ENCODE results near the gene CALHM3. TPM values are rescaled to one million over a fixed set of nuclear protein-coding genes. Genes with fewer than 3 reads are reported as not detected.

CALHM3 gene
- total RNA-seq, 1 experiment from 2014 or later: not detected

DNA sequence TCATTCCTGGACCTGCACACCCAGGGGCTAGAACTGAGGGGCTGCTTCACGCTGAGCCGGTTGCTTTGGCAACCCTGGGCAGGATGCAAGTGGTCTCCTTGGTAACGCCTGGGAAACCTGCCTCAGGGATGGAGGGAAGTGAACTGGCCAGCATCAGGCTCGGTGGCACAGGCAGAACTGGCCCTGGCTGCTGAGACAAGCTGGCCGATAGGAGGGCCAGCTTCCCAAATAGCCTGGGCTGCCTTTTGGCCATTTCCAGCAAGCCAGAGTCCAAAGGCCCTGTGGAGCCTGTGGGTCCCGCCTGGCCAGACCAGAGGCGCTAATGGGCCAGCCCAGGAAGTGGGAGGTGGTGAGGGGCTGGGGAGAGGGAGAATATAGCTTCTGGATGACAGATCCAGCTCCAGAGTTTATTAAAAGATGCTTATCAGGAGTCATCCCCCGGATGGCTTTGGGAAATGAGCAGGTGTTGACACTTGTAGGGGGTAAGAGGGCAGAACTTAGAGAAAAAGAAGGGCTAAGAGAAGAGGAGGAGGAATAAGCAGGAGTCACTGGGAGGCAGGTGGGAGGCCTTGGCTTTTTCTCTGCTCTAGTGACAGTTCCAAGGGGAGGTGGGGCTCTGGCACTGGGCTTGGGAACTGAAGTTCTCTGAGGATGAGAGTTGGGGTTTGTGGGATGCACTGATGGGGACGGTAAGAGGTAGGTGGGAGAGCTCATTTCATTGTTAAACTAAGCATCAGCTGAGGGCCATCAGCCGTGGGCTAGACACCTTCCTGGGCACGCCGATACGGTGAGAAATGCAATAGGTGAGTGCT, 24.0 kb upstream of the CALHM3 start:
- no peak overlapping the region for H3K4me3 ChIP-seq (ENCODE audit: low read depth, low read length, poor library complexity, severe bottlenecking)
- H3K27me3 ChIP-seq (replicated peaks; ENCODE audit: insufficient read depth, low read depth, low read length, poor library complexity): peaks cover 6% of the 10 kb centered on the region
- H3K9me3 ChIP-seq (ENCODE audit: low read depth, low read length, poor library complexity, severe bottlenecking): no peaks in the 10 kb centered on the region
- H3K4me1 ChIP-seq (ENCODE audit: insufficient read depth, low read length, poor library complexity, severe bottlenecking): no peaks in the 10 kb centered on the region
- POLR2A ChIA-PET (ENCODE audit: low non-redundant PET): no interaction called here
- no peak overlapping the region for H3K27ac ChIP-seq (ENCODE audit: low read depth, low read length, poor library complexity, severe bottlenecking)
- no peaks in the 10 kb centered on the region for H3K36me3 ChIP-seq (ENCODE audit: insufficient read depth, low read length, poor library complexity, severe bottlenecking)
- BruUV-seq (replicated peaks): no TSS peak
- CTCF ChIA-PET: no interaction called here
- no peak for DNase-seq (ENCODE audit: low spot score)
- intact Hi-C loops (cut with micrococcal nuclease; ENCODE audit: unreplicated experiment): no loop called here
- TF ChIP-seq, protein P1, sequence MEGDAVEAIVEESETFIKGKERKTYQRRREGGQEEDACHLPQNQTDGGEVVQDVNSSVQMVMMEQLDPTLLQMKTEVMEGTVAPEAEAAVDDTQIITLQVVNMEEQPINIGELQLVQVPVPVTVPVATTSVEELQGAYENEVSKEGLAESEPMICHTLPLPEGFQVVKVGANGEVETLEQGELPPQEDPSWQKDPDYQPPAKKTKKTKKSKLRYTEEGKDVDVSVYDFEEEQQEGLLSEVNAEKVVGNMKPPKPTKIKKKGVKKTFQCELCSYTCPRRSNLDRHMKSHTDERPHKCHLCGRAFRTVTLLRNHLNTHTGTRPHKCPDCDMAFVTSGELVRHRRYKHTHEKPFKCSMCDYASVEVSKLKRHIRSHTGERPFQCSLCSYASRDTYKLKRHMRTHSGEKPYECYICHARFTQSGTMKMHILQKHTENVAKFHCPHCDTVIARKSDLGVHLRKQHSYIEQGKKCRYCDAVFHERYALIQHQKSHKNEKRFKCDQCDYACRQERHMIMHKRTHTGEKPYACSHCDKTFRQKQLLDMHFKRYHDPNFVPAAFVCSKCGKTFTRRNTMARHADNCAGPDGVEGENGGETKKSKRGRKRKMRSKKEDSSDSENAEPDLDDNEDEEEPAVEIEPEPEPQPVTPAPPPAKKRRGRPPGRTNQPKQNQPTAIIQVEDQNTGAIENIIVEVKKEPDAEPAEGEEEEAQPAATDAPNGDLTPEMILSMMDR (conservative IDR thresholded peaks at IDR 0.05; ENCODE audit: low read depth, low read length): no peak
- no peak for TF ChIP-seq EZH2 (IDR thresholded peaks at IDR 0.05; ENCODE audit: borderline replicate concordance, low read depth, low read length, poor library complexity, severe bottlenecking)

DNA sequence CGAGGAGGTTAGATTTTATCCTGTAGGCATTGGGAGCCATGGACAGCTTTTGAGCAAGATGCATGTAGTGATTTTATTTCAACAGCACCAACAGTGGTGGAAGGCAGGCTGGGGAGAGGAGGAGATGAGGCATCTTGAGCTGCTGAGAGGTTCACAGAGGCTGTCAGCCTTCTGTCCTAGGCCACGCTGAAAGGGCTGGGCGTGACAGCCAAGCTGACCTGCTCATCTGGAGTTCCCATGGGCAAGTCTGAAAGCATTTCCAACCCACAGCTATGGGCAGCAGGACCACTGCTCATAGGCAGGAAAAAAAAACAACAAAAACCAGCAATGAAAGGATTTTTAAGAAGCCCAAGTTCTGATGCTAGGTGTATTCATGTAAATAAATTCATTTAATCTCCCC, 22.1 kb upstream of the CALHM3 start:
- Histone ChIP-seq H3K36me3 (ENCODE audit: insufficient read depth, low read length, poor library complexity, severe bottlenecking) (no peaks in the 10 kb centered on the region), H3K27me3 (replicated peaks; ENCODE audit: insufficient read depth, low read depth, low read length, poor library complexity) (peaks cover 23% of the 10 kb centered on the region), H3K4me1 (ENCODE audit: insufficient read depth, low read length, poor library complexity, severe bottlenecking) (no peaks in the 10 kb centered on the region), H3K9me3 (ENCODE audit: low read depth, low read length, poor library complexity, severe bottlenecking) (no peaks in the 10 kb centered on the region), H3K4me3 (ENCODE audit: low read depth, low read length, poor library complexity, severe bottlenecking) (no peak overlapping the region), H3K27ac (ENCODE audit: low read depth, low read length, poor library complexity, severe bottlenecking) (no peak overlapping the region)
- DNase-seq (ENCODE audit: low spot score): no peak
- POLR2A ChIA-PET (ENCODE audit: low non-redundant PET): interaction anchor here (0.6 kb wide), 1 partner anchor 48 kb away, joined by 3 read pairs; no protein-coding TSS in a partner anchor
- intact Hi-C loops (cut with micrococcal nuclease; ENCODE audit: unreplicated experiment): no loop called here
- no TSS peak for BruUV-seq (replicated peaks)
- no peak for TF ChIP-seq EZH2 (IDR thresholded peaks at IDR 0.05; ENCODE audit: borderline replicate concordance, low read depth, low read length, poor library complexity, severe bottlenecking)
- TF ChIP-seq, protein P1 (conservative IDR thresholded peaks at IDR 0.05; ENCODE audit: low read depth, low read length): no peak
- CTCF ChIA-PET: no interaction called here

DNA sequence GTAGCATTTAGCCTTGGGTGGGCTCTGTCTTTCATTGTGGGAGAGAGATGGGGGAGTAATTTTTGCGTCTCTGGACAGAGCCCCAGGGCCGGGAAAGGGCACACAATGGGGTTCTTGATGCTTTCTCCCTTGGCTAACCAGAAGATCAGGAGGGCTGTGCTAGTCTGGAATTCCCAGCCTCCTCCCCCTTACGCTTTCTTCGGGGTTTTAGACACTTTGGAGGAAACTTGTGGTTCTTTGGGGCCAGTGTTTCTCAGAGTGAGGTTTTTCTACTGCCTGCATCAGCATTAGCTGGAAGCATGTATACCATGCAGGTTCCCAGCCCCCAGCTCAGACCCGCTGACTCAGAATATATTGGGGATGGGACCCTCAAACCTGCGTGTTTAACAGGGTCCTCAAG, 21.4 kb upstream of the CALHM3 start:
- DNase-seq (ENCODE audit: low spot score): no peak
- Histone ChIP-seq H3K36me3 (ENCODE audit: insufficient read depth, low read length, poor library complexity, severe bottlenecking) (no peaks in the 10 kb centered on the region), H3K27ac (ENCODE audit: low read depth, low read length, poor library complexity, severe bottlenecking) (no peak overlapping the region), H3K4me3 (ENCODE audit: low read depth, low read length, poor library complexity, severe bottlenecking) (no peak overlapping the region), H3K4me1 (ENCODE audit: insufficient read depth, low read length, poor library complexity, severe bottlenecking) (no peaks in the 10 kb centered on the region), H3K27me3 (replicated peaks; ENCODE audit: insufficient read depth, low read depth, low read length, poor library complexity) (peaks cover 30% of the 10 kb centered on the region), H3K9me3 (ENCODE audit: low read depth, low read length, poor library complexity, severe bottlenecking) (no peaks in the 10 kb centered on the region)
- intact Hi-C loops (cut with micrococcal nuclease; ENCODE audit: unreplicated experiment): no loop called here
- no TSS peak for BruUV-seq (replicated peaks)
- ChIA-PET POLR2A (ENCODE audit: low non-redundant PET) (no interaction called here), CTCF (no interaction called here)
- TF ChIP-seq, protein P1 (conservative IDR thresholded peaks at IDR 0.05; ENCODE audit: low read depth, low read length): no peak
- no peak for TF ChIP-seq EZH2 (IDR thresholded peaks at IDR 0.05; ENCODE audit: borderline replicate concordance, low read depth, low read length, poor library complexity, severe bottlenecking)

Measured in A673 (cell line).